ENCODE data around the gene GCFC2.

Gene GCFC2

DNA sequence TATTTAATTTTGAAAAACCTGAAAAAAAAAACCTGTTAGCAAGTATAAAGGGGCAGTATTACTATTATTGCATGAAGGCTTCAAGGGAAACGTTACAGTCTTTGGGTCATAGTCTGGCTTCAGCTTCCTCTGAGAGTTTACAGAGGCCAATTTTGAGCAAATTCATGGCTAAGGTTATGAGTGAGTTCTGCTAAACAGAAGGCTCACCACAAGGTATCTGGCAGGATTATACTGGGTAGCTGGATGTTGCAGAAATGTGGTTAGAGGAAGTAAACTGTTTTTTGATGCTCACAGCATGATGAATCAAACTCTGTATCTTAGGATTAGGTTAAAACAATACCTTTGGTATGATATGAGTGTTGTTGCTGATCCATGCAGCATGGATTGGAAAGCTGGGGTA lies 54.9 kb downstream of the GCFC2 start:
- no peak overlapping the region for H3K4me3 ChIP-seq (ENCODE audit: low read depth, low read length)
- no peak for TF ChIP-seq CTCF (IDR thresholded peaks at IDR 0.05; ENCODE audit: low read depth, low read length)

GRCh38 chr2:75654012-75654411 lies 56.7 kb downstream of the GCFC2 start:
- H3K4me3 ChIP-seq (ENCODE audit: low read depth, low read length) = no peak overlapping the region
- TF ChIP-seq CTCF (IDR thresholded peaks at IDR 0.05; ENCODE audit: low read depth, low read length) = no peak

DNA sequence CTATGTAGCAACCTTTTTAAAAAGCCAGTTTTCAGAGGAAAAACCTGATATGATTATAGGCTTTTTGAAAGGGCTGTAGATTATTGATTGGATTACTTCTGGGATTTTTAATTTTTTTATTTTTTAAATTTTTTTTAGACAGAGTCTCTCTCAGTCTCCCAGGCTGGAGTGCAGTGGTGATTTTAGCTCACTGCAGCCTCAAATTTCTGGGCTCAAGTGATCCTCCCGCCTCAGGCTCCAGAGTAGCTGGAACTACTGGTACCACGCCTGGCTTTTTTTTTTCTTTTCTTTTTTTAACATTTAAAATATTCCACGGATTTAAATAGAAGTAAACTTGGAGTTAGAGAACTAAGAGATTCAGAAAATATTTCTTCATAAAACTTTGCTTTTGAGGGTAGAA lies 62.9 kb downstream of the GCFC2 start:
- no peak for TF ChIP-seq CTCF (IDR thresholded peaks at IDR 0.05; ENCODE audit: low read depth, low read length)
- peak overlapping the region; percentile 98 for H3K4me3 ChIP-seq (ENCODE audit: low read depth, low read length)

DNA sequence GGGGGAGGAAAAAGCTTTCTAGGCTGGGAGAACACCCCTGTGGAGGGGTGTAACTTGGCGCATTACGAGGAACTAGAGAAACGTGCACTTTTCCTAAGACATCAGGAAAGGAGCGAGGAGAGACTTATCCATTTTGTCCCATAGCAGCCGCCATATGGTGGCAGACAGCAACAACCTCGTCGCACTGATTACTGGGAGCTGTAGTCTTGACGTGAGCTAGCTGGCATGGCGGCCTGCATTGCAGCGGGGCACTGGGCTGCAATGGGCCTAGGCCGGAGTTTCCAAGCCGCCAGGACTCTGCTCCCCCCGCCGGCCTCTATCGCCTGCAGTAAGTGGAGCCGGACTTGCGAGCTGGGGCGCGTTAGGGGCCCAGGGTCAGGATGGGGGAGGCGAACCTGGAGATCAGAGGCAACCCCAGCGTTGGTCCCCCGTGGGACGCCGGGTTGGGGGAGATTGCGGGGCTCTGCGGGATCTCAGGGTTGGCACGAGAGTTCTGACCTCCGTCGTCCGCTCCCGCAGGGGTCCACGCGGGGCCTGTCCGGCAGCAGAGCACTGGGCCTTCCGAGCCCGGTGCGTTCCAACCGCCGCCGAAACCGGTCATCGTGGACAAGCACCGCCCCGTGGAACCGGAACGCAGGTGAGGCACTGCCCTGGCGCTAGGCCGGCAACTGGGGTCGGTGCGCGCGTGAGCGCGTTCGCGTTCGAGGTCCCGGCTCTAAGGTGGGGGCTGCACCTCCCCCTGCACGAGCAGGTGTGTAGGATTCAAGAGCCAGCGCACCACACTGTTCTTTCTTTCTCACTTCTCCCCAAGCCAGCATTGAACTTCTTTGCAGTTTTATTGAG lies 63.9 kb downstream of the GCFC2 start, which contains the start of gene MRPL19:
Gene MRPL19, plus strand, starts transcription at position 201 of the 843 bp plus-strand sequence. Its CDS starts 25 bp downstream, at position 226.
- H3K4me3 ChIP-seq (ENCODE audit: low read depth, low read length) = peak within 1 kb of the TSS; percentile 98
- TF ChIP-seq CTCF (IDR thresholded peaks at IDR 0.05; ENCODE audit: low read depth, low read length) = no peak

DNA sequence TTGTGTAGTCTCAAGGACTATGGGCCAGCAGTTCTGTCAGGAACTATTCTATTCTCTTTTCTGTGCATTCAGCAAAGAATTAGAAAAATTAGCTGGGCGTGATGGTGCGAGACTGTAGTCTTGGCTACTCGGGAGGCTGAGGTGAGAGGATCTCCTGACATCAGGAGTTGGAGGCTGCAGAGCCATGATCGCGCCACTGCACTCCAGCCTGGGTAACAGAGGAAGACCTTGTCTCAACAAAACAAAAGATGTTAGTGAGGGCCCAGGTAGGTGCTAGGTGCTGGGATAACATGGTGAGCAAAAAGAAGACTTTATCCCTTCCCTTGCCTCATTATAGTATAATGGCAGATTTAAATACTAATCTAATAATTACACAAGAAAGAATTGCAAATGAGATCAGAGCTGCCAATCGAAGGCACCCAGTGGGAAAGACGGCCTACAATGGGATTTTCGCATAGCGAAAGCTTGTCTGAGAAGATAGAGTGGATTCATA lies 64.6 kb downstream of the GCFC2 start:
- no peak for TF ChIP-seq CTCF (IDR thresholded peaks at IDR 0.05; ENCODE audit: low read depth, low read length)
- H3K4me3 ChIP-seq (ENCODE audit: low read depth, low read length) = peak overlapping the region; percentile 98

GRCh38 chr2:75645643-75646042 lies 65.1 kb downstream of the GCFC2 start:
- no peak for TF ChIP-seq CTCF (IDR thresholded peaks at IDR 0.05; ENCODE audit: low read depth, low read length)
- no peak overlapping the region for H3K4me3 ChIP-seq (ENCODE audit: low read depth, low read length)

GRCh38 chr2:75643980-75644379 lies 66.7 kb downstream of the GCFC2 start:
- no peak overlapping the region for H3K4me3 ChIP-seq (ENCODE audit: low read depth, low read length)
- no peak for TF ChIP-seq CTCF (IDR thresholded peaks at IDR 0.05; ENCODE audit: low read depth, low read length)
